Testis (tissue), 2 donors: ENCODE measurements around the gene CYTIP.

Source experiments
- POLR2A ChIP-seq: fragments of 450-650 bp; IDR thresholded peaks from one replicate; pipeline ENCODE4 v1.6.1; 2017; ENCODE audit warnings: antibody characterized with exemption, mild to moderate bottlenecking, moderate library complexity
- TF ChIP-seq, protein P1 (sequence below), 3 experiments: fragments of 450-650 bp in 2 of 3; fragments of 200-600 bp in 1 of 3; sonication (generic) in 1 of 3; IDR thresholded peaks; one replicate each; pipeline ENCODE4 v1.5.1; 2016 to 2019; ENCODE audit warnings: antibody characterized with exemption in 3 of 3, mild to moderate bottlenecking in 2 of 3, moderate library complexity in 1 of 3

DNA sequence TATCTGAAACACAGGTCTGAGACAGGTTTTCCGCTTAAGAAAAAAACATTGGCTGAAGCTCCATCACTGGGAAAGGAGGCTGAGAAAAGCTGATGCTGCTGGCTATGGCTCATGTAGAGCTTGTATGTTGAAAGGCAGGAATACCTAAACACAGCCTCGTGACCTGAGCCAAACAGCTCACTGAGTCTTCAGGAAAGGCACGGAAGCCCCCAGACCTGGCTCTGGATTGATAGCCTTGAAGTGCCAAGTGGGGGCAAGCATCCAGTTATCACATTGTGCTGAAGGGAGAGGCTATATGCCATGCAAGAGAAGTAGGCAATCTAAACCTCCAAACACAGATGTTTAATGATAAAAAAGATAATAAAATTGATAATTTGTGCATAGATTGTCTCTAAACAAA is 21.9 kb downstream of the CYTIP start:
- TF ChIP-seq, protein P1, sequence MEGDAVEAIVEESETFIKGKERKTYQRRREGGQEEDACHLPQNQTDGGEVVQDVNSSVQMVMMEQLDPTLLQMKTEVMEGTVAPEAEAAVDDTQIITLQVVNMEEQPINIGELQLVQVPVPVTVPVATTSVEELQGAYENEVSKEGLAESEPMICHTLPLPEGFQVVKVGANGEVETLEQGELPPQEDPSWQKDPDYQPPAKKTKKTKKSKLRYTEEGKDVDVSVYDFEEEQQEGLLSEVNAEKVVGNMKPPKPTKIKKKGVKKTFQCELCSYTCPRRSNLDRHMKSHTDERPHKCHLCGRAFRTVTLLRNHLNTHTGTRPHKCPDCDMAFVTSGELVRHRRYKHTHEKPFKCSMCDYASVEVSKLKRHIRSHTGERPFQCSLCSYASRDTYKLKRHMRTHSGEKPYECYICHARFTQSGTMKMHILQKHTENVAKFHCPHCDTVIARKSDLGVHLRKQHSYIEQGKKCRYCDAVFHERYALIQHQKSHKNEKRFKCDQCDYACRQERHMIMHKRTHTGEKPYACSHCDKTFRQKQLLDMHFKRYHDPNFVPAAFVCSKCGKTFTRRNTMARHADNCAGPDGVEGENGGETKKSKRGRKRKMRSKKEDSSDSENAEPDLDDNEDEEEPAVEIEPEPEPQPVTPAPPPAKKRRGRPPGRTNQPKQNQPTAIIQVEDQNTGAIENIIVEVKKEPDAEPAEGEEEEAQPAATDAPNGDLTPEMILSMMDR (IDR thresholded peaks at IDR 0.05): no peak
- no peak for TF ChIP-seq POLR2A
